ENCODE measurements around the gene HAPSTR1. TPM values are rescaled to one million over a fixed set of nuclear protein-coding genes. Genes with fewer than 3 reads are reported as not detected.

HAPSTR1 gene
- total and polyA plus RNA-seq, 2 of the 13 experiments (the other 11 are each of a cell fraction or from before 2014, with no cell fraction given): 25.2 to 83.2 TPM

- no peak for TF ChIP-seq THAP8 (CRISPR knock-in tag; IDR thresholded peaks at IDR 0.05; ENCODE audit: borderline replicate concordance)
- no peak for TF ChIP-seq ZSCAN20 (CRISPR knock-in tag; IDR thresholded peaks at IDR 0.05; ENCODE audit: borderline replicate concordance)
- no peak for TF ChIP-seq ZNF10 (CRISPR knock-in tag; IDR thresholded peaks at IDR 0.05; ENCODE audit: borderline replicate concordance, low read depth)
- no peak for TF ChIP-seq SIX1 (CRISPR knock-in tag; IDR thresholded peaks at IDR 0.05; ENCODE audit: borderline replicate concordance)
- TF ChIP-seq ZNF543 (CRISPR knock-in tag; IDR thresholded peaks at IDR 0.05): no peak
- TF ChIP-seq ARID2 (CRISPR knock-in tag; IDR thresholded peaks at IDR 0.05; ENCODE audit: borderline replicate concordance): no peak
- no peak for TF ChIP-seq ZBTB39 (CRISPR knock-in tag; IDR thresholded peaks at IDR 0.05)
Observed at GRCh38 chr16:9047689-9048301, 43.6 kb upstream of the HAPSTR1 start (continued).

- 45% methylated on average over 4 of the region's 4 CpGs for WGBS (ENCODE audit: low lambda C conversion rate)
- TF ChIP-seq NCOR1 (IDR thresholded peaks at IDR 0.05; ENCODE audit: borderline replicate concordance, low read length) (no peak), ZNF33B (CRISPR knock-in tag; IDR thresholded peaks at IDR 0.05) (no peak), SMAD1 (CRISPR knock-in tag; IDR thresholded peaks at IDR 0.05; ENCODE audit: borderline replicate concordance, low read depth) (0 out of 2 replicates have a peak, but pooled peaks have one; percentile 11), TFDP2 (CRISPR knock-in tag; IDR thresholded peaks at IDR 0.05) (no peak), ZNF558 (CRISPR knock-in tag; IDR thresholded peaks at IDR 0.05; ENCODE audit: borderline replicate concordance) (no peak), STAT5B (CRISPR knock-in tag; IDR thresholded peaks at IDR 0.05) (no peak), NFYC (CRISPR knock-in tag; IDR thresholded peaks at IDR 0.05) (no peak), NR0B2 (CRISPR knock-in tag; IDR thresholded peaks at IDR 0.05) (no peak), ZNF879 (CRISPR knock-in tag; IDR thresholded peaks at IDR 0.05) (no peak), IRF9 (CRISPR knock-in tag; IDR thresholded peaks at IDR 0.05; ENCODE audit: borderline replicate concordance) (no peak), PITX1 (CRISPR knock-in tag; IDR thresholded peaks at IDR 0.05) (no peak)
Observed at GRCh38 chr16:9048302-9048700, 43.1 kb upstream of the HAPSTR1 start.

More at GRCh38 chr16:9048302-9048700, 43.1 kb upstream of the HAPSTR1 start:
- peak overlapping the region; percentile 7 for H3K27ac ChIP-seq (ENCODE audit: extremely low read length, insufficient read depth, low read length)
- no peaks in the 10 kb centered on the region for H3K27me3 ChIP-seq (ENCODE audit: control insufficient read depth in 1 of 2, insufficient read depth in 2 of 2, low read length in 2 of 2)
- H3K36me3 ChIP-seq (replicated peaks in 1 of 2; ENCODE audit: control insufficient read depth in 1 of 2, insufficient read depth in 2 of 2, low read length in 2 of 2): no peaks in the 10 kb centered on the region
- ChIA-PET CTCF (ENCODE audit: low intra/inter-chr PET ratio, low total read pairs) (no interaction called here), POLR2A (interaction anchor here (0.6 to 3.2 kb wide), 4 partner anchors 15 to 84 kb away, joined by 3 to 28 read pairs (median 4); partner anchors contain the start of genes HAPSTR1 and USP7)
- in situ Hi-C loops (cut with HindIII; ENCODE audit: extremely low pct_ligation_motif_present, low pct_unique_long_range_greater_than_20kb) (no loop called here), intact Hi-C loops (cut with micrococcal nuclease; ENCODE audit: unreplicated experiment) (loop anchor here (5.0 kb wide), 1 partner anchor 44 kb away; the partner anchor contains the start of gene HAPSTR1)
- H3K9me3 ChIP-seq (ENCODE audit: low read length): no peaks in the 10 kb centered on the region
- DNase-seq (ENCODE audit: low spot score) (no peak), ATAC-seq (no peak), FAIRE-seq (no peak)
- H3K4me1 ChIP-seq (ENCODE audit: insufficient read depth, low read length): peaks cover 43% of the 10 kb centered on the region
- peak overlapping the region; percentile 68 for H3K4me2 ChIP-seq (ENCODE audit: low read depth, low read length)
- no TSS peak for BruUV-seq (replicated peaks)
- peak overlapping the region; percentile 18; the same call in 1 of the 2 replicates for H3K9ac ChIP-seq (ENCODE audit: insufficient read depth, low read depth, low read length)
- H3K4me3 ChIP-seq (replicated peaks in 1 of 3; ENCODE audit: insufficient read depth in 1 of 3, low read depth in 2 of 3, low read length in 3 of 3): no peak overlapping the region; a peak in 1 of 6 replicates
- no peaks in the 10 kb centered on the region for H3K79me2 ChIP-seq (ENCODE audit: insufficient read depth, low read length)
- H2AFZ ChIP-seq (ENCODE audit: low read length): no peak overlapping the region
- no peaks in the 10 kb centered on the region for H4K20me1 ChIP-seq (ENCODE audit: insufficient read depth, low read length)
